Stimulated activated CD4-positive, alpha-beta T cell treated with anti-CD3 and anti-CD28 coated beads, Interleukin-12 subunit alpha, Interleukin-12 subunit beta, amount 100 ng/mL, for 24 hours (primary cell): ENCODE results near the gene USP30.
"Not testable (repeated sequence)": the region's sequence is repeated elsewhere in the genome, so short reads cannot be mapped to it uniquely, and the experiment has no call there.

Source experiments
- DNase-seq, 2 experiments: peaks; one replicate each; pipeline ENCODE4 v3.0.0-alpha.2; 2020; ENCODE audit warnings: low read depth in 2 of 2

The USP30 gene

GRCh38 chr12:109052414-109053323 lies at the start of gene USP30:
Gene USP30 (plus strand): TSS chr12:109052576. CDS start chr12:109052679, 103 bp downstream.
- DNase-seq: peak; percentile 76 to 79

GRCh38 chr12:109004017-109004416 lies 48.4 kb upstream of the USP30 start:
- DNase-seq: no peak

- no peak for DNase-seq
These were observed 42.6 kb upstream of the USP30 start for GRCh38 chr12:109009766-109010165.

GRCh38 chr12:109010259-109010658 lies 42.1 kb upstream of the USP30 start:
- DNase-seq: no peak

- DNase-seq: no peak
These were observed 37.2 kb upstream of the USP30 start for GRCh38 chr12:109014984-109015765.

GRCh38 chr12:109016016-109016415 lies 36.4 kb upstream of the USP30 start:
- DNase-seq: no peak

- no peak for DNase-seq
These were observed 35.4 kb upstream of the USP30 start for GRCh38 chr12:109016978-109017377.

- no peak for DNase-seq
These were observed 34.1 kb upstream of the USP30 start for GRCh38 chr12:109018296-109018695.

GRCh38 chr12:109020146-109020795 lies 32.1 kb upstream of the USP30 start:
- DNase-seq: no peak

- DNase-seq: peak in 1 of 2 experiments; percentile 21
These were observed 31.5 kb upstream of the USP30 start, which contains the start of gene SVOP for GRCh38 chr12:109020796-109021380. Gene SVOP (minus strand): TSS chr12:109021068. CDS start chr12:109020868, 200 bp downstream.

- no peak for DNase-seq
These were observed 24.6 kb upstream of the USP30 start for GRCh38 chr12:109027767-109028166.

- not testable (repeated sequence) for DNase-seq
These were observed 23.8 kb upstream of the USP30 start for GRCh38 chr12:109028624-109029023.

GRCh38 chr12:109029411-109029810 lies 23.0 kb upstream of the USP30 start:
- DNase-seq: no peak

- no peak for DNase-seq
These were observed 18.9 kb upstream of the USP30 start for GRCh38 chr12:109033239-109034196.

GRCh38 chr12:109036975-109037374 lies 15.4 kb upstream of the USP30 start:
- DNase-seq: no peak

GRCh38 chr12:109044241-109044640 lies 8.1 kb upstream of the USP30 start:
- no peak for DNase-seq

GRCh38 chr12:109047081-109047805 lies 5.1 kb upstream of the USP30 start:
- DNase-seq: no peak

- DNase-seq: not testable (repeated sequence)
These were observed 3.7 kb upstream of the USP30 start for GRCh38 chr12:109048706-109049105.

GRCh38 chr12:109049794-109050193 lies 2.6 kb upstream of the USP30 start:
- not testable (repeated sequence) for DNase-seq

- no peak for DNase-seq
These were observed 321 bp upstream of the USP30 start for GRCh38 chr12:109052097-109052413.
